Adipose tissue (tissue), 3 donors: ENCODE data around the gene RGMA. TPM values are rescaled to one million over a fixed set of nuclear protein-coding genes. Genes with fewer than 3 reads are reported as not detected.

ENCODE experiments used
- H3K27ac ChIP-seq: one replicate; pipeline ENCODE4 v1.5.1; 2013; ENCODE audit warnings: low read depth, low read length
- WGBS, 3 donors: extraction: QIAGEN DNeasy Blood & Tissue Kit; methylation state at CpG; one replicate each; pipeline ENCODE4 v1.1.7; 2013; 5-methylcytosine and 5-hydroxymethylcytosine counted together
- polyA plus RNA-seq, 3 donors: library from polyadenylated mRNA; stranded (reverse); fragments of 200-250 nt; gene quantifications; one replicate each; pipeline ENCODE4 v1.2.3, GENCODE V29; 2013
- donor health status: healthy with polysubstance abuse.
- donor health status: Bipolar disorder and iron deficiency.
- donor health status: healthy.

RGMA gene
- polyA plus RNA-seq, 3 donors: 8.9 to 21.0 (median 16.3) TPM

- 87 to 98% (median 97%) methylated on average over 6 of the region's 6 CpGs for WGBS, 3 donors
- H3K27ac ChIP-seq: no peak overlapping the region
Observed at GRCh38 chr15:93001156-93001555, 87.9 kb downstream of the RGMA start.

GRCh38 chr15:92997821-92998220 is 91.2 kb downstream of the RGMA start:
- H3K27ac ChIP-seq: no peak overlapping the region
- 91 to 95% (median 94%) methylated on average over 6 of the region's 6 CpGs for whole genome bisulfite sequencing, 3 donors

- H3K27ac ChIP-seq: no peak overlapping the region
- 86 to 93% (median 90%) methylated on average over 9 of the region's 9 CpGs for WGBS, 3 donors
Observed at GRCh38 chr15:92992720-92993119, 96.3 kb downstream of the RGMA start.

DNA sequence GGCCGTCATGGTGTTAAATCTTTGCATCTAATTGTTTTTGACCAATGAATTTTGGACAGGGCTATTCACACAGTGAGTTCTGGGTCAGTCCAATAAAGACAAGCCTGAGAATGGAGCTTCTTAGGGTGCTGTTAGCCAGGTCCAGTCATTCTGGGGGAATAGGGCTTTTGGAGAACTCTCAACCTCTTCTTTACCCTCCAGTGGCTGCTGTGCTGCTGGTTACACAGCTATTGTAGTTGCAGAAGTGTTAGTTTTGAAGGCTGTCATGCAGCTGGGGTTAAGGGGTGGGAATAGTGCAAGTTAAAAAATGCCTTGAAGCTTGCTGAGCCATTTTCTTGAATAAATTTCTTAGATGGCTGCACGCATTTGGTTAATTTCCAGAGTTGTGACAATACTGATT is 99.0 kb downstream of the RGMA start:
- WGBS, 3 donors: 82 to 97% (median 93%) methylated on average over 2 of the region's 2 CpGs

GRCh38 chr15:92989470-92989869 is 99.5 kb downstream of the RGMA start:
- H3K27ac ChIP-seq: no peak overlapping the region
- 83 to 88% (median 83%) methylated on average over 2 of the region's 2 CpGs for WGBS, 3 donors

More for the DNA sequence above, 99.0 kb downstream of the RGMA start:
- no peak overlapping the region for H3K27ac ChIP-seq

Other genes starting within 250 kb of the RGMA start
- 10 to 100 TPM; 12.5 to 38.1 (median 32.6) TPM for gene CHD2, start 188.9 kb downstream of the RGMA start, polyA plus RNA-seq